Peyer's patch (tissue), 4 donors: ENCODE results near the gene ALKBH2.
"Not testable (repeated sequence)": the region's sequence is repeated elsewhere in the genome, so short reads cannot be mapped to it uniquely, and the experiment has no call there.

ENCODE experiments used
- CTCF ChIP-seq, 6 experiments: fragments of 450-650 bp in 4 of 6; fragments of 200-600 bp in 2 of 6; sonication (generic) in 1 of 6; IDR thresholded peaks; one replicate each; pipeline ENCODE4 v1.5.1; 2017 to 2019; ENCODE audit warnings: antibody characterized with exemption in 6 of 6, mild to moderate bottlenecking in 3 of 6, moderate library complexity in 1 of 6
- POLR2A ChIP-seq, 2 donors: fragments of 450-650 bp; IDR thresholded peaks; one replicate each; pipeline ENCODE4 v1.5.1; 2017; ENCODE audit warnings: antibody characterized with exemption in 2 of 2, mild to moderate bottlenecking in 2 of 2, moderate library complexity in 2 of 2

- not testable (repeated sequence) for TF ChIP-seq POLR2A, CTCF (IDR thresholded peaks at IDR 0.05)
These were observed 44.6 kb downstream of the ALKBH2 start for GRCh38 chr12:109048706-109049105.
